Tibial nerve (tissue), 4 donors: ENCODE results near the gene APOB. TPM values are rescaled to one million over a fixed set of nuclear protein-coding genes. Genes with fewer than 3 reads are reported as not detected.
"Not testable (repeated sequence)": the region's sequence is repeated elsewhere in the genome, so short reads cannot be mapped to it uniquely, and the experiment has no call there.

Experiments used
- DNase-seq, 2 donors: peaks; one replicate each; pipeline ENCODE4 v3.0.0-alpha.2; 2019; ENCODE audit warnings: low spot score in 2 of 2
- H3K27ac ChIP-seq, 4 donors: fragments of 200-600 bp; sonication (generic) in 3 of 4; one replicate each; pipeline ENCODE4 v1.5.1; 2017 to 2019; ENCODE audit warnings: mild to moderate bottlenecking in 1 of 4
- H3K27me3 ChIP-seq, 2 donors: fragments of 200-600 bp; sonication (generic) in 1 of 2; one replicate each; pipeline versions ENCODE4 v1.5.1 to v1.6.0; 2017 to 2019
- H3K36me3 ChIP-seq, 3 donors: fragments of 200-600 bp; sonication (generic); one replicate each; pipeline ENCODE4 v1.5.1; 2018 to 2019
- H3K4me1 ChIP-seq, 4 donors: fragments of 200-600 bp; sonication (generic) in 3 of 4; one replicate each; pipeline ENCODE4 v1.5.1; 2017 to 2019
- H3K4me3 ChIP-seq, 4 donors: fragments of 200-600 bp; sonication (generic) in 3 of 4; one replicate each; pipeline ENCODE4 v1.5.1; 2017 to 2019; ENCODE audit warnings: mild to moderate bottlenecking in 1 of 4, moderate library complexity in 1 of 4
- H3K9me3 ChIP-seq, 4 donors: fragments of 200-600 bp; sonication (generic) in 3 of 4; one replicate each; pipeline ENCODE4 v1.5.1; 2017 to 2019
- EP300 ChIP-seq, 2 donors: sonication (generic); formaldehyde crosslinking; IDR thresholded peaks; one replicate each; pipeline ENCODE4 v1.6.1; 2017; ENCODE audit warnings: antibody characterized with exemption in 2 of 2, mild to moderate bottlenecking in 1 of 2
- POLR2A ChIP-seq, 2 donors: fragments of 450-650 bp; IDR thresholded peaks; one replicate each; pipeline ENCODE4 v1.6.1; 2017; ENCODE audit warnings: antibody characterized with exemption in 2 of 2, mild to moderate bottlenecking in 2 of 2, moderate library complexity in 2 of 2
- WGBS, 2 donors: methylation state at CpG; one replicate each; pipeline ENCODE4 v1.1.5; 2018; 5-methylcytosine and 5-hydroxymethylcytosine counted together
- total RNA-seq, 4 donors: library from RNA; depleted of rRNA; stranded (reverse); fragments of >200 nt; gene quantifications; one replicate each; pipeline ENCODE4 v1.1.0, GENCODE V29; 2016
- TF ChIP-seq, protein P1 (sequence below), 5 experiments: fragments of 200-600 bp in 3 of 5; fragments of 450-650 bp in 2 of 5; sonication (generic) in 3 of 5; IDR thresholded peaks; one replicate each; pipeline ENCODE4 v1.5.1; 2016 to 2019; ENCODE audit warnings: antibody characterized with exemption in 5 of 5, mild to moderate bottlenecking in 3 of 5, moderate library complexity in 2 of 5

Gene APOB
- total RNA-seq, 4 donors from 2014 or later = 2.1 to 4.2 (median 2.9) TPM

DNA sequence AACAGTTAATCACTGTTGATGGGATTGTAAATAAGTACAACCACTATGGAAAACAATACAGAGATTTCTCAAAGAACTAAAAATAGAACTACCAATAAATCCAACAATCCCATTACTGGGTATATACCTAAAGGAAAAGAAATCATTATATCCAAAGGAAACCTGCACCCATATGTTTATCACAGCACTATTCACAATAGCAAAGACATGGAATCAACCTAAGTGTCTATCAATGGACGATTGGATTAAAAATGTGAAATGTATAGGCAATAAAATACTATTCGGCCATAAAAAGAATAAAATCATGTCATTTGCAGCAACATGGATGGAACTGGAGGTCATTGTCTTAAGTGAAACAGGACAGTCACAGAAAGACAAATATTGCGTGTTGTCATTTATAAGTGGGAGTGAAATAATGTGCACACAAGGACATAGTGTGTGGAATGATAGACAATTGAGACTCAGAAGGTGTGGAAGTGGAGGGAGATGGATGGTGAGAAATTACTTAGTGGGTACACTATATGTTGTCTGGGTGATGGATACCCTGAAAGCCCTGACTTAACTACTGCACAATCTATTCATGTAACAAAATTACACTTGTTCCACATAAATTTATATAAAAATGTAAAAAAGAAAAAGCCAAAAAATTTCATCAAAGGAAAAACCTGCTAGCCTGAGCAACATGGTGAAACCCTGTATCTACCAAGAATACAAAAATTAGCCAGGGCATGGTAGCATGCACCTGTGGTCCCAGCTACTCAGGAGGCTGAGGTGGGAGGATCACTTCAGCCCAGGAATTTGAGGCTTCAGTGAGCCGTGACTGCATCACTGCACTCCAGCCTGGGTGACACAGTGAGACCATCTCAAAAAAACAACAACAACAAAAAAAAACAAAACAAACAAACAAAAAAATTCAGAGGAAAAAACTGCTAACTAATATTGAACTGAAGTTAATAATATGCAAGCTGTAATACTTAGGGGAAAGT lies 12.6 kb downstream of the APOB start:
- no peaks in the 10 kb centered on the region for H3K4me1 ChIP-seq
- H3K36me3 ChIP-seq = no peaks in the 10 kb centered on the region
- WGBS, 2 donors = 82 to 87% methylated on average over 4 of the region's 4 CpGs
- no peak overlapping the region for H3K27ac ChIP-seq
- H3K27me3 ChIP-seq = no peaks in the 10 kb centered on the region
- TF ChIP-seq, protein P1, sequence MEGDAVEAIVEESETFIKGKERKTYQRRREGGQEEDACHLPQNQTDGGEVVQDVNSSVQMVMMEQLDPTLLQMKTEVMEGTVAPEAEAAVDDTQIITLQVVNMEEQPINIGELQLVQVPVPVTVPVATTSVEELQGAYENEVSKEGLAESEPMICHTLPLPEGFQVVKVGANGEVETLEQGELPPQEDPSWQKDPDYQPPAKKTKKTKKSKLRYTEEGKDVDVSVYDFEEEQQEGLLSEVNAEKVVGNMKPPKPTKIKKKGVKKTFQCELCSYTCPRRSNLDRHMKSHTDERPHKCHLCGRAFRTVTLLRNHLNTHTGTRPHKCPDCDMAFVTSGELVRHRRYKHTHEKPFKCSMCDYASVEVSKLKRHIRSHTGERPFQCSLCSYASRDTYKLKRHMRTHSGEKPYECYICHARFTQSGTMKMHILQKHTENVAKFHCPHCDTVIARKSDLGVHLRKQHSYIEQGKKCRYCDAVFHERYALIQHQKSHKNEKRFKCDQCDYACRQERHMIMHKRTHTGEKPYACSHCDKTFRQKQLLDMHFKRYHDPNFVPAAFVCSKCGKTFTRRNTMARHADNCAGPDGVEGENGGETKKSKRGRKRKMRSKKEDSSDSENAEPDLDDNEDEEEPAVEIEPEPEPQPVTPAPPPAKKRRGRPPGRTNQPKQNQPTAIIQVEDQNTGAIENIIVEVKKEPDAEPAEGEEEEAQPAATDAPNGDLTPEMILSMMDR (IDR thresholded peaks at IDR 0.05) = no peak
- no peak for TF ChIP-seq EP300 (IDR thresholded peaks at IDR 0.05)
- H3K4me3 ChIP-seq = no peak overlapping the region
- DNase-seq = no peak
- no peaks in the 10 kb centered on the region for H3K9me3 ChIP-seq

DNA sequence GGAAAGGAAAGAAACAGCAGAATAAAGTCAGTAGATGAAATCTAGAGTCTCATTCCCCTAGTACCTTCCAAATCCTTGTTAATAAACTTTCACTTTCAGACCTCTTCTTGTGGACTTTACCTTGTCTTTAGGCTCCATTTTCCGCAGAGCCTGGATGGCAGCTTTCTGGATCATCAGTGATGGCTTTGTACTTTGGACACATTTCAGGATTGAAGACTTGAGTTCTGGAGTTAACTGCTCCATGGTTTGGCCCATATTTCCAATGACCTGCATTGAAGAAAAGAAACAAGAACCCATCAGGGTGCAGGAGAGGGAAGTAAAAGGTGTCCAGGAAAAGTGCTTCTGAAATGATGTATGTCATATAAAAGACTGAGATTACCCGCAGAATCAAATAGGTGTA lies 14.4 kb downstream of the APOB start:
- no peak overlapping the region for H3K27ac ChIP-seq
- no peaks in the 10 kb centered on the region for H3K4me1 ChIP-seq
- TF ChIP-seq, protein P1 (IDR thresholded peaks at IDR 0.05) = no peak
- TF ChIP-seq EP300 (IDR thresholded peaks at IDR 0.05) (no peak), POLR2A (IDR thresholded peaks at IDR 0.05) (no peak)
- no peaks in the 10 kb centered on the region for H3K9me3 ChIP-seq
- 94 to 96% methylated on average over 2 of the region's 2 CpGs for WGBS, 2 donors
- H3K4me3 ChIP-seq = no peak overlapping the region
- no peaks in the 10 kb centered on the region for H3K27me3 ChIP-seq
- H3K36me3 ChIP-seq = no peaks in the 10 kb centered on the region
- no peak for DNase-seq

DNA sequence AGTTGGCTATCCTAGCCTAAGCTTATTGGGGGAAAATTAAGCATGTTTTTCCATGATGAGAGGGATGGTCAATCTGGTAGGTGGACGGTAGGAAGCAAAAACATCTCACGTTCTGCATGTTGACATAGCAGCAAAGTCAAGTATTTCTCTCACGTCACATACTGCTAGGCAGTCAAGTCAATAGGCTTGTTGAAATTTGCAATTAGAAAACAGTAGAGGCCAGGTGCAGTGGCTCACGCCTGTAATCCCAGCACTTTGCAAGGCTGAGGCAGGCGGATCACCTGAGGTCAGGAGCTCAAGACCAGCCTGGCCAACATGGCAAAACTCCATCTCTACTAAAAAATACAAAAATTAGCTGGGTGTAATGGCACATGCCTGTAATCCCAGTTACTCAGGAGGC lies 14.9 kb downstream of the APOB start:
- WGBS, 2 donors = 94 to 95% methylated on average over 5 of the region's 5 CpGs
- not testable (repeated sequence) for H3K4me1 ChIP-seq, H3K27me3 ChIP-seq, H3K27ac ChIP-seq, H3K9me3 ChIP-seq, H3K36me3 ChIP-seq, DNase-seq, H3K4me3 ChIP-seq

DNA sequence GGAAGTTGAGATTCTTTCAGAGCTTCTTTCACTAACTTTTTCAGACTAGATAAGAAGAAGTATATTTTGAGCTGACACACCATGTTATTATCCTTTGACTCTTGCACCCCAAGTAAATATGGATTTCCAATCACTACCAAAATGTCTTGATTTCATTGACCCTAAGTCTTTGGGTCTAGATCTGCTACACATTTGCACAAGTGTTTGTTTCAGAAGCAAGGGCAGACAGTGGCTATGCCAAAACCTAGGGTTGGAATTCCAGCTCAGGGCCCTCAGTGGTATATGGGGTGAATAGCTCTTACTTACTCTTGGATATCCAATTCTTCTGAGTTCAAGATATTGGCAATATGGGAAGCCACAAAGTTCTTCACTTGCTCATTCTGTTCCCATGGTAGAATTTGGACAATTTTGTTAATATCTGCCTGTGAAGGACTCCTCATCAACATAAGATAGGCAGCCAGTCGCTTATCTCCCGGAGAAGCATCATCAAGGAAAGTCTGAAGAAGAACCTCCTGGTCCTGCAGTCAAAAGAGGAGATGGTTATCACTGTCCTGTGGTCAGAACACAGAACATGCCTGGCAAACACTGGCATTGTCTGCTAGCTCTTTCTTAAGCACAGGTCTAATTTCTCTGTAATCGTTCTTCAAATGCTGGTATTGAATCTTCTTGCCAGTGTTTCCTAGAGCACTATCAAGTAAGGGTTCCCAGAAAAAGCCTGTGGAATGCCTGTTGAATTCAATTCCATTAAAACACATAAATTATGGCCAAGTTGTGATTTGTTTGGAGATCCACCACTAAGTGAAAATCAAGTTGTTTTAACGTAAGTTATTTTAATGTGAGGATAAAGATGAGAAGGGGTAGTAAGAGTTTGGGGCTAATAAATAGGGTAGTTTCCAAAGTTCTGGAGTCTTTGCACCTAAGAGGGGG lies 15.6 kb downstream of the APOB start:
- 94 to 96% methylated on average over 4 of the region's 4 CpGs for WGBS, 2 donors
- Histone ChIP-seq H3K4me1 (no peaks in the 10 kb centered on the region), H3K36me3 (no peaks in the 10 kb centered on the region), H3K4me3 (no peak overlapping the region), H3K9me3 (no peaks in the 10 kb centered on the region), H3K27ac (no peak overlapping the region), H3K27me3 (no peaks in the 10 kb centered on the region)
- DNase-seq = no peak
- TF ChIP-seq POLR2A (IDR thresholded peaks at IDR 0.05) (no peak), EP300 (IDR thresholded peaks at IDR 0.05) (no peak)
- TF ChIP-seq, protein P1 (IDR thresholded peaks at IDR 0.05) = no peak

- H3K4me1 ChIP-seq = no peaks in the 10 kb centered on the region
- H3K36me3 ChIP-seq = no peaks in the 10 kb centered on the region
- TF ChIP-seq, protein P1 (IDR thresholded peaks at IDR 0.05) = no peak
- TF ChIP-seq POLR2A (IDR thresholded peaks at IDR 0.05) (no peak), EP300 (IDR thresholded peaks at IDR 0.05) (no peak)
- no peaks in the 10 kb centered on the region for H3K9me3 ChIP-seq
- no peak overlapping the region for H3K4me3 ChIP-seq
- H3K27ac ChIP-seq = no peak overlapping the region
- no peaks in the 10 kb centered on the region for H3K27me3 ChIP-seq
- no peak for DNase-seq
Observed at GRCh38 chr2:21026479-21027282, 17.2 kb downstream of the APOB start.
